Left renal cortex interstitium (tissue), 4 donors: Measurements from ENCODE around the gene PARP12. TPM values are rescaled to one million over a fixed set of nuclear protein-coding genes. Genes with fewer than 3 reads are reported as not detected.

Source experiments
- DNase-seq, 4 donors: peaks; one replicate each; pipeline ENCODE4 v3.0.0-alpha.2; 2013; ENCODE audit warnings: low read depth in 4 of 4, low spot score in 2 of 4, missing footprints in 1 of 4
- polyA plus RNA-seq, 4 donors: library from polyadenylated mRNA; unstranded; fragments of 120-200 nt; gene quantifications; one replicate each; pipeline ENCODE4 v1.2.1, GENCODE V29; 2013; ENCODE audit not compliant: insufficient read length in 4 of 4

Gene PARP12
- polyA plus RNA-seq, 4 donors, result 12.3 to 23.3 (median 17.7) TPM

DNA sequence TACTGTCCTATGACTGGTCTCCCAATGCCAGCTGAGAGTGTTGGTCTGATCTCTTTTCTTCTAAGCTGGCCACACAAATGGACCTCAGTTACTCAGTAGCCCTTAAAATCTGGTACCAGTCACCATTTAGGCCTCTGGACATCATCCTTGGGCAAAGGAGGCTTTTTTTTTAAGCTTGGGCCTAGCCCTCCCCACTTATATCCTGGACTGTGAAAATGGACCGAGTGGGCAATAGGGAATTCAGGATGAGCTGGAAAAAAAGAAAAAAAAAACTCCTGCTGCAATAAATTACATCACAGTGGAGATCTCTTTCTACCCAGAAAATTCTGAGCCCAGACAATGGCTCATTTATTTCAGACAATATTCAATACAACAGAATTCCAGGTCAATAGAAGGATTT lies 68.4 kb downstream of the PARP12 start:
- no peak for DNase-seq

DNA sequence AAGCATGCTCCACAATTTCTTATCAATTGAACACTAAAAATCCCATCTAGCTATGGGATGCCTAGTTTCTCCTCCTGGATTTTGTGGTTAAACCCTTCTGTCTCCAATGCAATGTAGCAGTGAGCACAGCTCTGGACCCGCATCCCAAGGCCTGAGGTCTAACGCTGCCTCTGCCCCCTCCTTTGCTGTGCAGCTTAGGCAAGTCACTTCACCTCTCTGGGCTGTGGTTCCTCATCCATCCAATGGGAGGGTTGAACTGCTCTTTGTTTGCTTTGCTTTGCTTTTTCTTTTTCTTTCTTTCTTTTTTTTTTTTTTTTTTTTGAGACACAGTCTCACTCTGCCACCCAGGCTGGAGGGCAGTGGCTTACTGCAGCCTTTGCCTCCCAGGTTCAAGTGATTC lies 69.2 kb downstream of the PARP12 start:
- DNase-seq, result no peak

DNA sequence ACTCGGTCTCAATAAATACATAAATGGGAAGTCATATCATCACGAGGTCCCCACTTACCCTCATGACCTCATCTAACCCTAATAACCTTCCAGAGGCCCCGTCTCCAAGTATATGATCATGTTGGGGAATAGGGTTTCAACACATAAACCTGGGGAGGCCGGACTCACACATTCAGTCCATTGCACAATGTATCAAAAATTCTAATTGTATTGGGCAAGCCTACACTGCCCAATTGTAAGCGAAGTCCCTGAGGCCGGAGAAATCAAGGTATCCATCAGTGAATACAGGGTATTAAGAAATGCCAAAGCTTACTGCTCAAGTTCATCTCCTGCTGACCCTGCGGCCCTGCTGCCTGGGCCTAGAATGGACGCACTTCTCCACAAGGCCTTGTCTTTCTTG lies 69.6 kb downstream of the PARP12 start:
- DNase-seq, result no peak

DNA sequence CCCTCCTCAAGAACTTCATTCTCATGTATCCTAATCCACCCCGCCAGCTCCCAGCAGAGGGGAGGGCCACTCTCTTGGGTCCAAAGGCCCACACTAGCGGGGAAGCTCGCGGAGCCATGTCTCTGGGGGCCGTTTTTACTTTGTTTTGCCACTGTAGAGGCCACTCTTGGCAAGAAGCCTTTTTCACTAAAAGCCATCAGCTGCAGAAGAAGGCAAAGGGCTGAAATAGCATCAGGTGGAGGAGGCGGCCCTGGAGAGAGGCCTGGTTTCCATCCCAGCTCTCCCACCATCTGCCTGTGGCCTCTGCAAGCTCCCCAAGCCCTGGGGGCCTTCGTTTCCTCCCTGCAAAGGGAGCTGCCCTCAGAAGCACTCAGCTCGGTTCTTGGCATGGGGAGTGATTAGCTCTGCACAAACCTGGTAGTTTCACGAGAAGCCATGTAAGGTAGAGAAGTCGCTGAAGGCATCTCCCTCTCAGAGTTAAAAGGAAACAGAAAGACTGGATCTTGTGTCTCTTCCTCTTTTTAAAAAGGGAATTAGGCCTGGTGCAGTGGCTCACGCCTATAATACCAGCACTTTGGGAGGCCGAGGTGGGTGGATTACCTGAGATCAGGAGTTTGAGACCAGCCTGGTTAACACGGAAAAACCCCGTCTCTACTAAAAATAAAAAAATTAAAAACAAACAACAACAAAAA lies 70.3 kb downstream of the PARP12 start:
- no peak for DNase-seq

DNA sequence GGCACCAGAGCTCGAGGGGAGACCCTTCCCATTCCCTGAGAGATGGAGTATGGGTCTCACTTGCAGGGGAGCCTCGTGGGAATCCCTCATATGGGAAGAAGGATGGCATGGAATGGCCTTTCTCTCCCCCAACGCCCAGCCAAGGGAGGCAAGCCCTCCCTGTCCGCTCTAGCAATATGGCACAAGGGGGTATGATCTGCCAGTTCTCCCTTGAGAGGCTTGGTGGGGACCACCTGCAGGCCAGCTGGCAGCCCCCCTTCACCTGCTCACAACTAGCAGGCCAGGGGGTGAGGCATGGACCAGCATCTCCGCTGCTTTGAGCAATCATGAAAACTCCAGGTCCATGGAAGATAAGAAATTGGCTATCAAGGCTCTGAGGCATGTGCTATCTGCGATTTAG lies 70.8 kb downstream of the PARP12 start:
- no peak for DNase-seq

DNA sequence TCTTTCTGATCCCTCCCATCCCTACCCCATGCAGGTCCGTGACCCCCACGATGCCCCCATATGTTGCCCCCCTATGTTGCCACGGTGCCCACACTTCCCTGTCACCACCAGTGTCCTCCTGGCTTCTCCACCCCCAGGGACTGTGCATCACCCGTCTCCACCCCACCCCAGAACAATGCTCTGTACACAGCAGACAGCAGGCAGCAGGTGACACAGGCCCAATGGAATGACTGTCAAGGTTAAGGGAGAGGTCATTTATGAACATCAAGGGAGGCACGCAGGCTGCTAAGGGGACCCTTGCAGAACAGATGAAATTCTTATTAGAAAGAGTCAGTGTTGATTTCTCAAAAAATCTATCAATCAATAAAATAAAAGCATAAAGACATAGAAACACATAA lies 71.5 kb downstream of the PARP12 start:
- DNase-seq, result no peak

DNA sequence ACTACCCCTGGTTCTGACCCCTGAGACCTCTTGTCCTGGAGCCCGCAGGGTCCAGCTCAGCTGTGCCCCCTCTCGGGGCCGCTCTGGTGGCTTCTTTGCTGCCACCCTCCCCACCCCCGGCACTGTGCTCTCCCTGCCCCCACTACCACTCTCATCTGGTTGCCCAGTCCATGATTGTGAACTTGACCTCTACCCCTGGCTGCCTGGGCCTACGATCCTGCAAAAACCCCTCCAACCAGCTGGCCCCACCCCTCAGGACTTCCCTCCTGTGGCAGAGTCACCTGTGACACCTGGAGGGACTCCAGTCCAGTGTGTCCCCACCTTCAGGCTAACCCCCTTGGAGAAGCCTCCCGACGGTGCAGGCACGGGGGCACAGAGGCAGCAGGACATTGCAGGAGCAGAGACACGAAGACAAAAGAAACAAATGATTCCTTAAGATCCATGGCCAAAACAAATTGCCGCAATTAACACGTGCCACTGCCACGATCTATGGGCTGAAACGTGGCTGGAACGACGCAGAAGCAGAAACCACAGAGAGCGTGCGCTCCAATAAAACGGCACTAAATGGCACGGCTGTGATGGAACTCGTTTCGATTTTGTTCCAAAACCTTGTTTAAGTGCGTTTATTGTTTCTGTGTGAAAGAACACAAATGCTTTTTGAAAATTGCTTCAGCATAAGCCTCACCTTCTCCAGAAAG lies 72.0 kb downstream of the PARP12 start:
- DNase-seq, result no peak

DNA sequence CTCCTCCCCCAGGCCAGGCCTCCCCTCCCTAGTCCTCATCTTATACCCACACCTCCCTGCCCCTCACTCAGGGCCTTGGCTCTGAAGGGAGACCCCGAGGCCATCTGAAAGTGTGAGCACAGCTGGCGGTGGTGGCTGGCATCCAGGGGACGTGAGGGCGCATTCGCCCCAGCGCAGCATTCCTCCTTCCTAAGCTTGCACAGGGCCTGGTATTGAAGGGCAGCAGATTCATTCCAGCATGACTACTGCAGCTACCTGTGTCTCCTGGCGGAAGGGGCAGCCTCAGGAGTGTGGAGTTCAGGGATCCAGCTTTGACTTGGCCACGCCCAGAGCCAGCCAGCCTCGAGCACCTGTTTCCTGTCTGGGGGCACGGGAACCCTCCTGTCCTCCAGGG lies 72.6 kb downstream of the PARP12 start:
- no peak for DNase-seq

DNA sequence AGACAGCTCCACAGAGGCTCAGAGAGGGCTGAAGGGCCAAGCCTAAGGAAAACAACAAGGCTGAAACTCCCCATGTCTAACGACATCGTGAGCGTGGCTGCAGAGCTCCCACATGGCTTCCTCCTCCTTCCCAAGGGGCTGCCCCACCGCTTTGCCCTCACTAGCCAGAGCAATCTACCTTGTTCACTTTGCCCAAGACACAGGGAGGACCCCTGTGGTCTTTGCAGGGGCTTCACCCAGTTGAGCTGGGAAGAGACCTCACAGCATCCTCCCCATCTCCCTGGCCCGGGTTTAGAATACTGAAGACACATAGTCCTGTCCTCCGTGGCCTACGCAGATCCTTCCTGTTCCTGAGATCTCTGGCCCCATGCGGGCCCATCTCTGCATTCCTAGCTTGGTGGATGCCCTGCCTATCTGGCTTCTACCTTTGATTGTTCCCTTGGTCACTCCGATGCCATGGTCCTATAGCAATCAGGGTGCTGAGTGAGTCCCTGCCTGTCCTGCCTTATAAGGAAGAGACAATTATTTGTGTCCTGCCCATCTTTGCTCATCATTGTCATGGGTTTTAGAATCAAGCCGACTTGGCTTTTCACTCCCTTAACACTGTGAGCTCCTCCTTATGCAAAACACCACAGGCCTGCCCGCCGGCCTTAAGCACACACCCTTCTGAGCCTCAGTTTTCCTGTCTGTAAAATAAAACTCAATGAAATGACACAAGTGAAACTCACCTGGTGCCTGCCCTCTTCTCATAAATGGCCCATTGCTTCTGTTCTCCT lies 73.2 kb downstream of the PARP12 start:
- no peak for DNase-seq

DNA sequence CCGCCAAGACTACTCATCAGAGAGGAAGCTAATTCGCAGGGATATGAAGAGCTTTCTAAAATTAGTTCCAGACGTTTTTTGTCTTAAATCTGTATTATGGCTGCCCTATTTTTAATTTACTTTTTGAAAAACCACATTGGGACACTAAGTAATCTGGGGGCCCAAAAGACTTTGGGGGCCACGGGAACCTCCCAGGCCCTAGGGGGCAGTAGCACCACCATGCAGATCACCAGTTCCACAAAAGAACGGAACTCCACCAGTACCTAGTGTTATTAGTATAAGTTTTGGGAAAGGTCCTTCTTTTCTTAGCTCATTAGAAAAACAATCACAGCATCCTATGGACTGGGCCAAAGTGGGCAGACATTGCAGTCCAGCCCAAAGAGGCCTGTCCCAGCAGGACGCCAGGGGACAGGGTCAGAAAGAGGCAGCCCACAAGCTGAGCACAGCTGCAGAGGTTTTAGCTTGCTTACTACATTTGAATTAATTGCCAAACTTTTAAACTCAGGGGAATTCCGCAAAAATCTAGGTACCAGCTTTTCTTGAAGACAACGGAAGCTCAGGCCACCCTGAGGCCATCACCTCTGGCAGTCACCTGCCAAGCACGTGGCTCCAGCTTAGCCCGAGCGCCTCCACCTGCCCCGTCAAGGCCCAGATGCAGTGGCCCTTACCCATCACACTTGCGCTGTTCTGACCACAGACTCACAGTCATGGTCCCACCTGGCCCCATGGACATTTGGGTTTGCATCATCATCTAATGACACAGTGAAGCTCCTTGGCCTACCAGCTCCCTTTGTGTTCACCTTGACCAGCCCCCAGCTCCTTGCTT lies 74.8 kb downstream of the PARP12 start:
- DNase-seq, result no peak

DNA sequence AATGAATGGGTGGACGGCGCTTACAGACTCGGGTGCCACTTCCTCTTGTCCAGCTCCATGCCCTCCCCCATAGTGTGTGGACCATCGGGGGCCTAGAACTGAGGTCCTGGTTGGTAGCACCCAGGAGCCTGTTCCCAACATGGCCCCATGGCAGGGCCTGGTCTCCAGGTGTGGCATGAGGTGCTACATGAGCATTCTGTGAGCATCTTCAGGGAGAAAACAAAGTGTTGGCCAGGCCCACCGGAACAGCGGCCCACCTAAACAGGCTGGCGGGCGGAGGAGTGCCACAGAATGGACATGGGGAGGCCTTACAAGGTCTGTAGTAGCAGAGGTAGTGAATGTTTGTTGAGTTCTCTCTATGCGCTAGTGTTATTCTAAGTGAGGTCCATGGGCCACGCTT lies 76.9 kb downstream of the PARP12 start:
- DNase-seq, result no peak

DNA sequence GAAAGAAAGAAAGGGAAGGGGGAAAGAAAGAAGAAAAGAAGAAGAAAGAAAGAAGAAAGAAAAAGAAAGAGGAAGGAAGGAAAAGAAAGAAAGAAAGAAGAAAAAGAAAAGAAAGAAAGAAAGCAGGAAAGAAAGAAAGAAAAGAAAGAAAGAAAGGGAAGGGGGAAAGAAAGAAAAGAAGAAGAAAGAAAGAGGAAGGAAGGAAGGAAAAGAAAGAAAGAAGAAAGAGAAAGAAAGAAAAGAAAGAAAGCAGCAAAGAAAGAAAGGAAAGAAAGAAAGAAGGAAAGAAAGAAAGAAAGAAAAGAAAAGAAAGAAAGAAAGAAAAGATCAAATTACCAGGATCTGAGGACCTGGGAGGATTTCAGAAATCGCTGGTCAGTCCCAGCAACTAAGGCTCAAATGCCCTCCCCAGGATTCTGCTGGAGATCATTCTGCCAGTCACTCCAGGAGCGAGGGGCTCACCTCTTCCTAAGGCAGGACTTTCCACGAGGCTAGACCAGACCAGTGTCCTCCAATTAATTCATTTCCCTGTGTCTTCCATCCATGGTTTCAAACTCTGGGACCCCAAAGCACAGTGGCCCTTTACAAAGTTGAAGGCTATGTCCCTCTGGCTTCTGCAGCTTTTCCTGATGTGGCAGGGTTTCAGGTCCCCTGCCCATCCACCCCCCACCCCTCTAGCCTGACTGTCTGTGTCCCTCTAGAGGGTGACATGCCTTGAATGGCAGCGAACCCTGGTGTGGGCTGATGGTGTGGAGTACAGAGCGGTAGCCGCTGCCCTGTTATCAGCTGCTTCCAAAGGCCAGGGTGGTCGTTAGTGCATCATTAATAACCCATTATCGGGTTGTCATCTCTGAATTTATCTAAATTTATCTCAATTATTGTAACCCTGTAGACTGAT lies 77.9 kb downstream of the PARP12 start:
- DNase-seq, result no peak

DNA sequence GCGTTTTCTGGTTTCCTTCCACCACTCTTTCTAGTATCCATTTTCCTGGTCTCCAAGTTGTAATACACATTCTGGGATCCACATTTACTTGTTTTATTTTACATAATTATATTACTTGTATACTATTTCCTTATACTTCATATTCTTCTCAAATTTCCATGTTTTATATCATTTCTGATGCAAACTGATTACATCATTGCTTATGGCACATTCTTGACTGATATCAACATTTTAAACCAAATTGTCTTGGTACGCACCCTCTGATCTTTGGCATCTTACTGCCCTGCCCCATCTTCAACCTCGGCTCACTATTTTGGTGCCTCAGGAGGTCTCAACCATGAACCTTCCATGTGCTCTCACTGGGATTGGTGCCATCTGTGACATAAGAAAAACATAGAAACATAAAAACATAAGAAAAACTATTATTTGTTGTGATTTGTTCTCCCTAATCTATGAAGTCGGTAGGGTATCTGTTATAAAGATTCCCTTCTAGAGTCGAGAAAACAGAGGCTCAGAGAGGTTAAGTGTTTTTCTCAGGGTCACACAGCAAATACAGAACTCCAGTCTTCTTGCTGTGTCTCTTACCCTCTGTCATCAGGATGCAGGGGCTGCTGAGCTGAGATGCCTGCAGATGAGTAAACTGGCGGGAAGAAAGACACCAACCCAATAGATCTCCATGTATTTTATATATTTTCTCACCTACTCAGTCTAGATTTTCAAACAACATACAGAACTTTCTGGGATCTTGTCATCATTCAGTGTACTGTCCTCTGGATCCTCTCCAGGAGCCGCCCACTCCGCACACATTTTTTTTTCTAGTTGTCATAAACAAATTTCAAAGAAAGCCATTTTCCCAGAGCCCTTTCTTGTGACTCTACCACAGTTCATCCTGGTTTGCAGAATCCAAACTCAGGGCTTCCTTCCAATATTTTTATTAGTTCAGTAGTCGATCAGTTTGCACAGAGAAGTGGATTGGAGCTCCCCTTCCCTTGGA lies 79.5 kb downstream of the PARP12 start:
- no peak for DNase-seq

DNA sequence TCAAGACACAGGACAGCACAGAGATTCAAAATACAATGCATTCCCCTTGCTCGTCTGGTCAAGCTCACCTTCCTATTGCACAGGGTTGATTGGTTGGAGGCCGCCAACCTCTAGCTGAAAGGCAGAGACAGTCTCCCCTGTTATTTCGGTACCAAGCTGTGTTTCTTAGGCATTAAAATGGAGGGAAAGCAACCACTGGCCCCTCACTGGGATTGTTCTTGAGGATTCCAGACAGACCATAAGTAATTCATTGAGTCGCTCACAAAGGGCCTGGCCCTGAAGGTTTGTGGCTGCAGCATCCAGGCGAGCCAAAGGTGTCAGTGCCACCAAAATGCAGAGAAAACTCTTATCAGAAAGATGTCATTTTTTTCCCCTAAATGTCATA lies 81.2 kb downstream of the PARP12 start:
- DNase-seq, result no peak

DNA sequence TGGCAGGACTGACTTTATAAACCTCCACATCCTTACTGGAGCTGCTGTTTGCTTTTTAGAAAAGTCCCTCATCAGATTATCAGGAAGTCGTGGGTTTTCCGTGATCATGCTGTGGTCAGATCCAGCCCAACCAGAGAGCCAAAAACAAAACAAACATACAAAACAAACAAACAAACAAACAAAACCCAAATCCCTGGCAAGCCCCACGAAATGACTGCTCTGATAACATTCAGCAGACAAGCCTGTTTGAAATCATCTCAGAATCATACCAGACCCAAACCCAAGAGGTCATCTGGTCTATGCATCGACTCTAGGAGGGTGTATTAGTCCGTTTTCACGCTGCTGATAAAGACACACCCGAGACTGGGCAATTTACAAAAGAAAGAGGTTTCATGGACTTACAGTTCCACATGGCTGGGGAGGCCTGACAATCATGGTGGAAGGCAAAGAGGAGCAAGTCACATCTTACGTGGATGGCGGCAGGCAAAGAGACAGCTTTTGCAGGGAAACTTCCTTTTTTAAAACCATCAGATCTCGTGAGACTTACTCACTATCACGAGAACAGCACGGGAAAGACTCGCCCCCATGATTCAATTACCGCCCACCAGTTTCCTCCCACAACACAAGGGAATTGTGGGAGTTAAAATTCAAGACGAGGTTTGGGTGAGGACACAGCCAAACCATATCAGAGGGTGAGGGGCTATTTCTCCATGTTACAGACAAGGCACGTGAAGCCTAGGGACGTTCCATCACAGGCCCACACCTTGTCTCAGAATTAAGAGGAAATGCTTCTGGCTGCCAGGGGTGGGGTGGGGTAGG lies 85.7 kb downstream of the PARP12 start:
- DNase-seq, result no peak

DNA sequence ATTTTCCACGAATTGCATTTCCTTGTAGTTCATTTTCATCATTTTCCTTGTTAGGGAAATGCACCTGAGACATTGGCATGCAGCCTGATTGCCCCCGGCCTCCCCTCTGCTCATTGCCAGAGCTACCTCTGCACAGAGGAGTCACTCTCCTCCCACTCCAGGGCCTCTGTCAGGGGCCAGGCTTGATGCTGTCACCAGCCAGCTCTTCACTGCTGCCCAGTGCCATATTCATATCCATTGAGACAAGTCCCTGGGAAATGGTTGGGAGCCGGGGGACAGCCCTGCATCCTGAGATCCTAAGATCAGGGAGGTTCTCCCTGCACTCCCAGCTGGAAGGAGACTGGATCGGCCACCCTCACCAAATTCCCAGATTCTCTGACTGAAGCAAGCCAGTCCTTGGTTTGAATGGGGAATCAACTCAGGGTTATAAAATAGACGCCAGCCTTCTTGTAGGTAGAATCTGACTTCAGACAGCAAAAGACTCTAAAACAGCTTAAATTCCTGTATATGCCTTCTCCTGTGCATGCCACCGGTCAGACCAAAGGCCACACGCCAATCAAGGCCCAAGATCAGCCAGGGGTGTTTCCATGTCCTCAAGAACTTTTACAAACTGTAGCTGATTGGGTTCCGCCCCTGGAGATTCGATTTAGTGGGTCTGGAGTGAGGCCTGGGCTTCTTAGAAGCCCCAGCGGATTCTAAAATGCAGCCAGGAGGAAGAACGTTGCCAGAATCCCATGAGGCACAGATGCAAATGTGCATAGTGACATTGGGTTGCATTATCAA lies 86.5 kb downstream of the PARP12 start:
- no peak for DNase-seq

DNA sequence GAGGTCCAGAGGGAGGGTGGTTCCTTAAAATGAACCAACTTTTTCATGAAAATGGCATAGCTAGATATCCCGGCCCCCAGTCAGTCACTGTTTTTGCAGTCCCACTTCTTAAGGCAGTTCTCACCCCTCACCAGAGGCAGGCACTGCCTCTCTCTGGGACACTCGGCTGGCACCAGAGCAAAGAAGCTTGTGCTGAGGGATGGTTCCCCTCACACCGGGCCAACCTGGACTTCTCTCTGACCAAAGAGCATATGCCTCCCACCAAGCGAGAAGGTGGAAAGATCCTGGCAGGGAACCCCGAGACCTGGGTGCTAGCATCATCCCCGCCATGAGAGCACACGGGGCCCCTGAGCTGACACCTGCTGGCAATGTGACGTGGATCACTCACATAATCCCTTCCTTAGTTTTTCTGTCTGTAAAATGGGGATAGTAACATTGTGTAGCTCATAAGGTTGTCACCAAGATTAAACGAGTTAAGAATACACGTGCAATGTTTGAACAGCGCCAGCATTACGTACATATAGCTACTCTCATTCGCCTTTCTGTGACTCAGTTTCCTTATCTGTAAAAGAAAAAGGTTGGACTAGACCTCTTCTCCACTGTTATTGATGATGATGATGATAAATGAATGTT lies 88.5 kb downstream of the PARP12 start:
- no peak for DNase-seq
